EL (cell line): Measurements from ENCODE around the gene TREM1.
A peak's percentile ranks its signal among the peaks of the same experiment; 100 is the strongest.

ENCODE experiments used
- DNase-seq: peaks from one replicate; pipeline ENCODE4 v3.0.0-alpha.2; 2016

Gene TREM1

GRCh38 chr6:41294214-41294872 lies 7.9 kb upstream of the TREM1 start:
- no peak for DNase-seq

- DNase-seq, result no peak
These were observed 5.2 kb upstream of the TREM1 start for GRCh38 chr6:41291717-41292116.

- DNase-seq, result no peak
These were observed 3.3 kb upstream of the TREM1 start for GRCh38 chr6:41289815-41290214.

GRCh38 chr6:41288754-41289129 lies 2.3 kb upstream of the TREM1 start:
- DNase-seq, result no peak

GRCh38 chr6:41288030-41288753 lies 1.7 kb upstream of the TREM1 start:
- DNase-seq, result peak; percentile 6

GRCh38 chr6:41284726-41285125 lies 1.8 kb downstream of the TREM1 start:
- DNase-seq, result peak; percentile 10

GRCh38 chr6:41283600-41283999 lies 2.9 kb downstream of the TREM1 start:
- DNase-seq, result no peak

GRCh38 chr6:41280381-41281057 lies 6.0 kb downstream of the TREM1 start:
- DNase-seq, result no peak

GRCh38 chr6:41278699-41279405 lies 7.6 kb downstream of the TREM1 start:
- DNase-seq, result peak; percentile 48

- no peak for DNase-seq
These were observed 8.9 kb downstream of the TREM1 start for GRCh38 chr6:41277605-41278004.

- no peak for DNase-seq
These were observed 11.0 kb downstream of the TREM1 start for GRCh38 chr6:41275489-41275888.

GRCh38 chr6:41274256-41274655 lies 12.2 kb downstream of the TREM1 start:
- DNase-seq, result no peak

- no peak for DNase-seq
These were observed 12.8 kb downstream of the TREM1 start for GRCh38 chr6:41273714-41274113.

- DNase-seq, result no peak
These were observed 13.8 kb downstream of the TREM1 start for GRCh38 chr6:41272591-41273240.

- no peak for DNase-seq
These were observed 14.5 kb downstream of the TREM1 start for GRCh38 chr6:41271901-41272395.

- DNase-seq, result no peak
These were observed 16.8 kb downstream of the TREM1 start for GRCh38 chr6:41269716-41270115.

GRCh38 chr6:41269166-41269565 lies 17.3 kb downstream of the TREM1 start:
- DNase-seq, result no peak

- DNase-seq, result no peak
These were observed 18.0 kb downstream of the TREM1 start for GRCh38 chr6:41268478-41268877.

GRCh38 chr6:41266541-41266940 lies 19.9 kb downstream of the TREM1 start:
- no peak for DNase-seq

- no peak for DNase-seq
These were observed 23.2 kb downstream of the TREM1 start for GRCh38 chr6:41263267-41263666.

GRCh38 chr6:41262401-41262800 lies 24.1 kb downstream of the TREM1 start:
- no peak for DNase-seq

GRCh38 chr6:41258196-41258493 lies 28.3 kb downstream of the TREM1 start:
- DNase-seq, result no peak
